Gastrocnemius medialis (tissue), 4 donors: ENCODE data around the gene CEACAM20.

Experiments used
- POLR2A ChIP-seq, 2 donors: fragments of 450-650 bp; IDR thresholded peaks; one replicate each; pipeline ENCODE4 v1.6.1; 2017; ENCODE audit warnings: antibody characterized with exemption in 2 of 2, mild to moderate bottlenecking in 2 of 2, moderate library complexity in 2 of 2
- TF ChIP-seq, protein P1 (sequence below), 5 experiments: fragments of 450-650 bp in 3 of 5; fragments of 200-600 bp in 2 of 5; sonication (generic) in 2 of 5; IDR thresholded peaks in 4 of 5; conservative IDR thresholded peaks in 1 of 5; 1 replicate in 4 of 5; 2 replicates in 1 of 5; pipeline ENCODE4 v1.5.1; 2016 to 2019; ENCODE audit warnings: antibody characterized with exemption in 5 of 5, mild to moderate bottlenecking in 3 of 5, moderate library complexity in 3 of 5

GRCh38 chr19:44575116-44575700, 45.7 kb upstream of the CEACAM20 start:
- TF ChIP-seq, protein P1, sequence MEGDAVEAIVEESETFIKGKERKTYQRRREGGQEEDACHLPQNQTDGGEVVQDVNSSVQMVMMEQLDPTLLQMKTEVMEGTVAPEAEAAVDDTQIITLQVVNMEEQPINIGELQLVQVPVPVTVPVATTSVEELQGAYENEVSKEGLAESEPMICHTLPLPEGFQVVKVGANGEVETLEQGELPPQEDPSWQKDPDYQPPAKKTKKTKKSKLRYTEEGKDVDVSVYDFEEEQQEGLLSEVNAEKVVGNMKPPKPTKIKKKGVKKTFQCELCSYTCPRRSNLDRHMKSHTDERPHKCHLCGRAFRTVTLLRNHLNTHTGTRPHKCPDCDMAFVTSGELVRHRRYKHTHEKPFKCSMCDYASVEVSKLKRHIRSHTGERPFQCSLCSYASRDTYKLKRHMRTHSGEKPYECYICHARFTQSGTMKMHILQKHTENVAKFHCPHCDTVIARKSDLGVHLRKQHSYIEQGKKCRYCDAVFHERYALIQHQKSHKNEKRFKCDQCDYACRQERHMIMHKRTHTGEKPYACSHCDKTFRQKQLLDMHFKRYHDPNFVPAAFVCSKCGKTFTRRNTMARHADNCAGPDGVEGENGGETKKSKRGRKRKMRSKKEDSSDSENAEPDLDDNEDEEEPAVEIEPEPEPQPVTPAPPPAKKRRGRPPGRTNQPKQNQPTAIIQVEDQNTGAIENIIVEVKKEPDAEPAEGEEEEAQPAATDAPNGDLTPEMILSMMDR (IDR thresholded peaks at IDR 0.05 in 4 of 5, conservative IDR thresholded peaks at IDR 0.05 in 1 of 5) = no peak
- no peak for TF ChIP-seq POLR2A (IDR thresholded peaks at IDR 0.05)
